ENCODE data around the gene DAGLB.

DNA sequence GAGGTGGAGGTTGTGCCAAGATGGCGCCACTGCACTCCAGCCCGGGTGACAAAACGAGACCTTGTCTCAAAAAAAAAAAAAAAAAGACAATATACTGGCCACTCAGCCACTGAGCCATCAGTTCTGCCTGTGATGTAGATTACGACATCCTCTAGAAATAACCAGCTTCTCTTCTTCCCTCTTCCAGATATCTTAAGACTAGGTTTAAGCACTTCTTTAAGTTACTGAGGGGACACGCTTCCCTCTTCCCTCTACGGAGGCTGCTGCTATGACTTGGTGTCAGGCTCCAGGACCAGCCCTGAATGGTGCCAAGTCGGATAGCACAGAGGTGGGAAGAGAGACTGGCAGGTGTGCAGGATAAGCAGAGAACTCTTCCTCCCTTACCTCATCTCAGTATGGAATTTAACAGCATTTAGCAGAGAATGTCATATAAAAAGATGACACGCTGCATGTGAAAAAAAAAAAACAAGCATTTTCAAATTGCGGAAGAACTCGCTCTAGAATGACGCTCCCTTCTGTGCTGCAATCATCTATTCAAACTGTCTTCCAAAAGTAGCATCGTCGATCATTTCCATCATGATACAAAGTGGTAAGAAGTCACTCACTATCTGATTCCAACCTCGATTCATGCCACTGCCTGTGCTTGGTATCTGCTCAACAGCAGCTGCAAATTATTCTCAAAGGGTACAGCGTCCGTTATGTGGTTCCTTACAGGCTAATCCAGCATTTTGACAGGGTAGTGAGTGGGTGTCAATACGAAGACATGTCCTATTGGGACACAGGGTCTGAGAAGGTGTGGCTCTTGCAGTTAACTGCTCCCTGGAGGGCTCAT lies 13.8 kb downstream of the DAGLB start:
- TF ChIP-seq, protein P1, sequence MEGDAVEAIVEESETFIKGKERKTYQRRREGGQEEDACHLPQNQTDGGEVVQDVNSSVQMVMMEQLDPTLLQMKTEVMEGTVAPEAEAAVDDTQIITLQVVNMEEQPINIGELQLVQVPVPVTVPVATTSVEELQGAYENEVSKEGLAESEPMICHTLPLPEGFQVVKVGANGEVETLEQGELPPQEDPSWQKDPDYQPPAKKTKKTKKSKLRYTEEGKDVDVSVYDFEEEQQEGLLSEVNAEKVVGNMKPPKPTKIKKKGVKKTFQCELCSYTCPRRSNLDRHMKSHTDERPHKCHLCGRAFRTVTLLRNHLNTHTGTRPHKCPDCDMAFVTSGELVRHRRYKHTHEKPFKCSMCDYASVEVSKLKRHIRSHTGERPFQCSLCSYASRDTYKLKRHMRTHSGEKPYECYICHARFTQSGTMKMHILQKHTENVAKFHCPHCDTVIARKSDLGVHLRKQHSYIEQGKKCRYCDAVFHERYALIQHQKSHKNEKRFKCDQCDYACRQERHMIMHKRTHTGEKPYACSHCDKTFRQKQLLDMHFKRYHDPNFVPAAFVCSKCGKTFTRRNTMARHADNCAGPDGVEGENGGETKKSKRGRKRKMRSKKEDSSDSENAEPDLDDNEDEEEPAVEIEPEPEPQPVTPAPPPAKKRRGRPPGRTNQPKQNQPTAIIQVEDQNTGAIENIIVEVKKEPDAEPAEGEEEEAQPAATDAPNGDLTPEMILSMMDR (IDR thresholded peaks at IDR 0.05), result no peak
- TF ChIP-seq FOXP4 (CRISPR knock-in tag; IDR thresholded peaks at IDR 0.05), result no peak
- TF ChIP-seq SMAD4 (CRISPR knock-in tag; IDR thresholded peaks at IDR 0.05), result no peak
- no peak for TF ChIP-seq MAX (CRISPR knock-in tag; IDR thresholded peaks at IDR 0.05)
